Parathyroid adenoma (tissue), 2 donors: Measurements from ENCODE around the gene EPHB2.

Experiments used
- H2AFZ ChIP-seq: fragments of 300-600 bp; sonication (generic); one replicate; pipeline ENCODE4 v1.7.0; 2017; ENCODE audit warnings: antibody characterized with exemption, mild to moderate bottlenecking
- H3K27ac ChIP-seq: fragments of 300-600 bp; sonication (generic); one replicate; pipeline ENCODE4 v1.7.0; 2017
- H3K27me3 ChIP-seq: fragments of 300-600 bp; sonication (generic); one replicate; pipeline ENCODE4 v1.7.0; 2017; ENCODE audit warnings: low read length; ENCODE audit not compliant: control insufficient read depth, insufficient read depth
- H3K36me3 ChIP-seq: fragments of 300-600 bp; sonication (generic); one replicate; pipeline ENCODE4 v1.7.0; 2017; ENCODE audit warnings: low read length; ENCODE audit not compliant: control insufficient read depth, insufficient read depth
- H3K4me1 ChIP-seq: fragments of 300-600 bp; sonication (generic); one replicate; pipeline ENCODE4 v1.7.0; 2017; ENCODE audit warnings: control low read depth
- H3K4me2 ChIP-seq: fragments of 300-600 bp; sonication (generic); one replicate; pipeline ENCODE4 v1.7.0; 2017; ENCODE audit warnings: low read length
- H3K4me3 ChIP-seq: fragments of 300-600 bp; sonication (generic); one replicate; pipeline ENCODE4 v1.7.0; 2017; ENCODE audit warnings: low read depth, low read length
- H3K79me2 ChIP-seq: fragments of 300-600 bp; sonication (generic); one replicate; pipeline ENCODE4 v1.7.0; 2017; ENCODE audit warnings: control low read depth
- H3K9ac ChIP-seq: fragments of 300-600 bp; sonication (generic); one replicate; pipeline ENCODE4 v1.7.0; 2017; ENCODE audit warnings: mild to moderate bottlenecking
- H3K9me3 ChIP-seq: fragments of 300-600 bp; sonication (generic); one replicate; pipeline ENCODE4 v1.7.0; 2017; ENCODE audit warnings: low read length; ENCODE audit not compliant: control insufficient read depth
- CTCF ChIP-seq: fragments of 300-600 bp; sonication (generic); IDR thresholded peaks from one replicate; pipeline ENCODE4 v1.7.0; 2017; ENCODE audit warnings: antibody characterized with exemption, mild to moderate bottlenecking
- donor health status: primary hyperparathyroidism.

Gene EPHB2

GRCh38 chr1:22710701-22711049, at the start of gene EPHB2:
Gene EPHB2 (plus strand): TSS chr1:22710839. CDS start chr1:22710983, 144 bp downstream.
- Histone ChIP-seq H3K79me2 (no peaks in the 10 kb centered on the region), H3K9ac (no peak within 1 kb of the TSS), H3K27ac (no peak within 1 kb of the TSS)

DNA sequence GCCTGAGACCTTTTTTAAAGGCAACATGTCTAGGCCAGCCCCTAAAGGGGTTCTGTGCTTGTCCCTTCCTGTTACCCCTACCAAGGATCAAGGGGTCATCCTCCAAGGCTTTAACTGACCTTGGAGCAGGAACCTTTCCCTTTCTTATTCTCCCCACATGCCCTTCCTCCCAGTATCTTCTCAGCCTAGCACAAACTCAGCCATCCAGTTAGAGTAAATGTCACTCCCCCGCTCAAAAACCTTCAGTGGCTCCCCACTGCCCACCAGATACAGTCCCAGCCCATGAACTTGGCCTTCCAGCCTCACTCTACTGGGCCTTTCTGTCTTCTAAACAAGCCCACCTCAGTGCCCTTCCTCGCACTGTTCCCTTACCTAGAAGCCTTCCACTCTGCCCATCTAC, 48.8 kb upstream of the EPHB2 start:
- no peaks in the 10 kb centered on the region for H3K9me3 ChIP-seq
- H3K27ac ChIP-seq, result no peak overlapping the region
- H3K4me3 ChIP-seq, result no peak overlapping the region
- H3K4me1 ChIP-seq, result no peaks in the 10 kb centered on the region
- no peak overlapping the region for H3K4me2 ChIP-seq
- H3K79me2 ChIP-seq, result no peaks in the 10 kb centered on the region
- no peak for TF ChIP-seq CTCF
- H3K9ac ChIP-seq, result no peak overlapping the region
- no peak overlapping the region for H2AFZ ChIP-seq
- no peaks in the 10 kb centered on the region for H3K36me3 ChIP-seq
- H3K27me3 ChIP-seq, result no peaks in the 10 kb centered on the region

More at GRCh38 chr1:22710701-22711049, at the start of gene EPHB2:
- no peaks in the 10 kb centered on the region for H3K27me3 ChIP-seq
- H3K4me2 ChIP-seq, result peak within 1 kb of the TSS; percentile 71
- peak within 1 kb of the TSS; percentile 50 for H2AFZ ChIP-seq
- TF ChIP-seq CTCF, result no peak
- no peaks in the 10 kb centered on the region for H3K4me1 ChIP-seq
- H3K4me3 ChIP-seq, result peak within 1 kb of the TSS; percentile 46
- no peaks in the 10 kb centered on the region for H3K9me3 ChIP-seq
- no peaks in the 10 kb centered on the region for H3K36me3 ChIP-seq

DNA sequence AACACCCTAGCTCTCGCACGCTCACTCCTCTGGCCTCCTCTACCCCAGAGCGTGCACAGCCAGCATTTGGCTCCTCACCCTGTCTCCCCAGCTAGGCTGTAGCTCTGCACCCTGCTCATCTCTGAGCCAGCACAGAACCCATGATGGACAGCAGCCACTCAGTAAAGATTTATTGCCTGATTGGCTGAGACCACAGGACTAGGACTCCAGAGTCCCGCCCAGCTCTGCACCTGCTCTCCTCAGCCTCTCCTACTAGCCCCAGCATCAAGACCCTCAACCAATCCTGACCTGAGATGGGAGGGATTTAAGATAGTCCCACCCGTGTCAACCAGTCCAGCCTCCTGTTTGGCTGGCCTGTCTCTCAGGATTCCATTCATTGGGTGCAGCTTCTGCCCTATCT, 48.3 kb upstream of the EPHB2 start:
- H3K4me2 ChIP-seq, result no peak overlapping the region
- H3K27ac ChIP-seq, result no peak overlapping the region
- no peaks in the 10 kb centered on the region for H3K79me2 ChIP-seq
- H3K4me1 ChIP-seq, result no peaks in the 10 kb centered on the region
- TF ChIP-seq CTCF, result no peak
- H2AFZ ChIP-seq, result no peak overlapping the region
- no peak overlapping the region for H3K4me3 ChIP-seq
- H3K9me3 ChIP-seq, result no peaks in the 10 kb centered on the region
- H3K9ac ChIP-seq, result no peak overlapping the region
- no peaks in the 10 kb centered on the region for H3K36me3 ChIP-seq
- H3K27me3 ChIP-seq, result no peaks in the 10 kb centered on the region

DNA sequence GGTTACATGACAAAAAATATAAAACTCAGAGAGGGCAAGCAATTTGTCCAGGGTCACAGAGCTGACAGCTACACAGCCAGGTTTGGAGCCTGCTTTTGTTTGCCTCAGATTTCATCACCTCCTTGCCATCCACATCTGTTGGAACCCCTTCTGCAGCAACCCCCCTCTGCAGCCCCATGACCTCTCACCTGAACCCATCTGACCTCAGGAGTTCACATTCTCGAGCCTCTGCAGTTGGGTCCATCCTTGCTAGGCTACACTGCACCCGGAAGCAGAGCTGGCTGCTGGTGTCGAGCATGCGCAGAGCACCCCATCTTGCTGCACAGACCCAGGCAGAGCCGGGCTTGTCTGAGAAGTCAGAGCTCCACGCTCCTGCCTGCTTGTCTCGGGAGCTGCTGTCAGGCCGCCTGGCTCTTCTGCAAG, 47.6 kb upstream of the EPHB2 start:
- Histone ChIP-seq H3K4me3 (no peak overlapping the region), H3K9me3 (no peaks in the 10 kb centered on the region), H3K9ac (no peak overlapping the region), H3K27me3 (no peaks in the 10 kb centered on the region), H2AFZ (no peak overlapping the region), H3K27ac (no peak overlapping the region), H3K4me1 (no peaks in the 10 kb centered on the region), H3K4me2 (no peak overlapping the region), H3K36me3 (no peaks in the 10 kb centered on the region), H3K79me2 (no peaks in the 10 kb centered on the region)
- TF ChIP-seq CTCF, result no peak

DNA sequence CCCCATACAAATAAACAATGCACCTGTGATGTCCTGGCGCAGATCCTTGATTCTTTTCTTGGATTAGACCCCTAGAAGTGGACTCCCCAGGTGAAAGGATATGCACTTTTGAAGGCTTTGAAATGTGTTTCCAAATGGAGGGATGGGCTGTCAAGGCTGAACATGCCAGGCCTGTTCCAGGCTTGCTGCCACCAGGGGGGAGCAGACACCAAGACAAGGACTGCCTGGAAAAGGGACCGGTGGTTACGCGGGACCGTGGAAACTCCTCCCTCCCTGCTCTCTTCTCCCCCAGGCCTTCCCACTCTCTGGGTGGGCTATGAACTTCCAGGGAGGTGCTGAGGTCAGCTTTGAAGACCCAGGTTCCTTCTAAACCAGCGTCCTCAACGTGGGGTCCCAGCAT, 44.9 kb upstream of the EPHB2 start:
- Histone ChIP-seq H3K4me3 (no peak overlapping the region), H3K27ac (no peak overlapping the region), H3K36me3 (no peaks in the 10 kb centered on the region), H3K9ac (no peak overlapping the region), H3K4me1 (no peaks in the 10 kb centered on the region), H3K9me3 (no peaks in the 10 kb centered on the region), H3K27me3 (no peaks in the 10 kb centered on the region), H3K79me2 (no peaks in the 10 kb centered on the region), H3K4me2 (no peak overlapping the region), H2AFZ (no peak overlapping the region)
- no peak for TF ChIP-seq CTCF
